Peyer's patch (tissue), 4 donors: ENCODE results near the gene SUSD1.

Experiments
- CTCF ChIP-seq, 6 experiments: fragments of 450-650 bp in 4 of 6; fragments of 200-600 bp in 2 of 6; sonication (generic) in 1 of 6; IDR thresholded peaks; one replicate each; pipeline ENCODE4 v1.5.1; 2017 to 2019; ENCODE audit warnings: antibody characterized with exemption in 6 of 6, mild to moderate bottlenecking in 3 of 6, moderate library complexity in 1 of 6
- POLR2A ChIP-seq, 2 donors: fragments of 450-650 bp; IDR thresholded peaks; one replicate each; pipeline ENCODE4 v1.5.1; 2017; ENCODE audit warnings: antibody characterized with exemption in 2 of 2, mild to moderate bottlenecking in 2 of 2, moderate library complexity in 2 of 2

GRCh38 chr9:112041536-112042243, 133.4 kb downstream of the SUSD1 start:
- no peak for TF ChIP-seq CTCF (IDR thresholded peaks at IDR 0.05)
- no peak for TF ChIP-seq POLR2A (IDR thresholded peaks at IDR 0.05)
